GM18858 (cell line): ENCODE data around the gene TRMT44.
"Not testable (repeated sequence)": the region's sequence is repeated elsewhere in the genome, so short reads cannot be mapped to it uniquely, and the experiment has no call there.

Experiments used
- ATAC-seq: cut with Tn5 transposase; IDR thresholded peaks from one replicate; pipeline ENCODE4 v1.9.1; 2021; ENCODE audit not compliant: unreplicated experiment

Gene TRMT44

DNA sequence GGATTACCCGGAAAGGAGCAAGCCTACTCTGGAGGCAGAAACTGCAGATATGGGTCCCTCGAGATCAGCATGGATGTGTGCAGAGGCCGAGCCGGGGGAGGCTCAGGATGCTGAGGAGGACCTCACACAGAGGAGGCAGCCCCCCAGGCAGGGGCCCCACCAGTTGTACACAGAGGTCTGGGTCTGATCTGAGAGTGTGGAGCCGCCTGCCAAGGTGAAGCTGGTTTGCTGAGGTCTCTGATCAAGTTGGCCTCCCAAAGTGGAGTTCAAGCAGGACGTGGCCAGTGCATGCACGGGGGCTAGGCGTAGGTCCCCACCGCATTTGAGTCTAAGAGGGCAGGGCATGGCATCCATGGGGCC lies 35.1 kb upstream of the TRMT44 start:
- ATAC-seq: no peak

DNA sequence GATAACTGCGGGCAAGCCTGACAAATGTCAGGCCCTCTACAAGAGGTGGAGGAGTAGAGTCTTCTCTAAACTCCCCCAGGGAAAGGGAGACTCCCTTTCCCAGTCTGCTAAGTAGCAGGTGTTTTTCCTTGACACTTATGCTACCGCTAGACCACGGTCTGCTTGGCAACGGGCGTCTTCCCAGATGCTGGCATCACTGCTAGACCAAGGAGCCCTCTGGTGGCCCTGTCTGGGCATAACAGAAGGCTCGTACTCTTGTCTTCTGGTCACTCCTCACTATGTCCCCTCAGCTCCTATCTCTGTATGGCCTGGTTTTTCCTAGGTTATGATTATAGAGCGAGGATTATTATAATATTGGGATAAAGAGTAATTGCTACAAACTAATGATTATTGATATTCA lies 33.7 kb upstream of the TRMT44 start:
- not testable (repeated sequence) for ATAC-seq

DNA sequence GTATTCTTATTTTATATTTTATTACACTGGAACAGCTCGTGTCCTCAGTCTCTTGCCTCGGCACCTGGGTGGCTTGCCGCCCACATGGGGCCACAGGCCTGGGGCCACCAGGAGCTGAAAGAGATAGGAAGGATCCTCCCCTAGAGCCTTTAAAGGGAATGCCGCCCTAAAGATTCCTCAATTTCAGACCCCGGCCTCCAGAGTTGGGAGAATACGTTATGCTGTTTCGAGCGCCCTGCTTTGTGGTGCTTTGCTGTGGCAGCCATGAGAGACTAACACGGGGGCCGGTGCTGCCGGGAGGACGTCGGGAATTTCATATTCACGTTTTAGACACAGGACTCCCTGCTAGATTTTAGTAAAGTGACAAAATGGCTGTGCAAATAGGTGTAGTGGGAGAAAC lies 33.3 kb upstream of the TRMT44 start:
- ATAC-seq: no peak

DNA sequence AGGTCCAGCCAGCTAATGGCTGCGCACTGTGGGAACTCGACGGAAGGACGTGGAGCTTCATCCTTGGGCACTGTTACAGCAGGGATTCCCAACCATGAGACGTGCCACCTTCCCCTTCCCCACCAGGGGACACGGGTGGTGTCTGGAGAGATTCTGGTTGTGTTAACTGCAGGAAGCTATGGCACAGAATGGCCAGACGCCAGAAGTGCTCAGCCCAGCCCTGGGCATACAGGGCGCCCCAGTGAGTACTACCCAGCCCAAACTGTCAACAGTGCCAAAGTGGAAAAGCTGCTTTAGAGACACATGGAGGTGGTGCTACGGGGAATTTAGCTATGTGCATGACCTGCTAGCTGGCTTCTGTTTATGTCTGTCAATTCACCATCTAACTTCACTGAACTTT lies 32.8 kb upstream of the TRMT44 start:
- ATAC-seq: no peak

DNA sequence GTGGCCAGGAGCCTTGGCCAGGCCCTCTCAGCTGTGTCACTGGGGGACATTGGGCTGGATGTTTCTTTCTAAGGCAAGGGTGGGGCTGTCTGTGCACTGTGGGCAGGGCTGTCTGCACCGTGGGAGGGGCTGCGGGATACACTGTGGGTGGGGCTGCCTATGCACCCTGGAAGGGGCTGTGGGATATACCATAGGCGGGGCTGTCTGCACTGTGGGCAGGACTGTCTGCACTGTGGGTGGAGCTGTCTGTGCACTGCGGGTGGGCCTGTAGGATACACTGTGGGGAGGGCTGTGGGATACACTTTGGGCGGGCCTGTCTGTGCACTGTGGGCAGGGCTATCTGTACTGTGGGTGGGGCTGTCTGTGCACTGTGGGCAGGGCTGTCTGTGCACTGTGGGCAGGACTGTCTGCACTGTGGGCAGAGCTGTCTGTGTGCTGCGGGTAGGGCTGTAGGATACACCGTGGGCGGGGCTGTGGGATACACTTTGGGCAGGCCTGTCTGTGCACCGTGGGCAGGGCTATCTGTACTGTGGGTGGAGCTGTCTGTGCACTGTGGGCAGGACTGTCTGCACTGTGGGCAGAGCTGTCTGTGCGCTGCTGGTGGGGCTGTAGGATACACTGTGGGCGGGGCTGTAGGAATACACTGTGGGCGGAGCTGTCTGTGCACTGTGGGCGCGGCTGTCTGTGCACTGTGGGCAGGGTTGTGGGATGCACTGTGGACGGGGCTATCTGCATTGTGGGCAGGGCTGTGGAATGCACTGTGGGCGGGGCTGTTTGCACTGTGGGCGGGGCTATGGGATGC lies 31.1 kb upstream of the TRMT44 start:
- ATAC-seq: no peak

DNA sequence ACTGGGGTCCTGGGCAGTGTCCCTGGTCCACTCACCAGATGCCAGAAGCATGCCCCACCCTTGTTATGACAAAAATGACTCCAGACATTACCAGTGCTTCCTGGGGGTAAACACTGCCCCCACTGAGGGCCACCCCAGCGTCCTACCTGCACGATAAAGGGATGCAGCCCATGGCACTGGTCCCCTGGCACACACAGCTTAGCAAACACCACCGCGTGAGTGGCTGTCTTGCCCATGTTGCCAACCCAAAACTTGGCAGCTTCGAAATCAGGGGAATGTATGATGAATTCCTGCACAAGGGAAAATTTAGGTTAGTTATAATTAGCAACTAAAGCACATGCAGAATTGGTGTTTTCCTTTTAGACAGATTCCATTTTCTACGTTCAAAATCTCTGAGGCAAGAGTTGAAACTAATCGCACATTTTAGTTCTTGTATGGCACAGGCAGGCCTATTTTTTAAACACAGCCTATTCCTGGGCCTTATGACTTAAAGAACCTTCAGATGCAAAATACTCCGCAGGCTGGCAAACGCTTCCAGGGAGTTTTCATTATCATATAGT lies 30.4 kb upstream of the TRMT44 start:
- no peak for ATAC-seq

DNA sequence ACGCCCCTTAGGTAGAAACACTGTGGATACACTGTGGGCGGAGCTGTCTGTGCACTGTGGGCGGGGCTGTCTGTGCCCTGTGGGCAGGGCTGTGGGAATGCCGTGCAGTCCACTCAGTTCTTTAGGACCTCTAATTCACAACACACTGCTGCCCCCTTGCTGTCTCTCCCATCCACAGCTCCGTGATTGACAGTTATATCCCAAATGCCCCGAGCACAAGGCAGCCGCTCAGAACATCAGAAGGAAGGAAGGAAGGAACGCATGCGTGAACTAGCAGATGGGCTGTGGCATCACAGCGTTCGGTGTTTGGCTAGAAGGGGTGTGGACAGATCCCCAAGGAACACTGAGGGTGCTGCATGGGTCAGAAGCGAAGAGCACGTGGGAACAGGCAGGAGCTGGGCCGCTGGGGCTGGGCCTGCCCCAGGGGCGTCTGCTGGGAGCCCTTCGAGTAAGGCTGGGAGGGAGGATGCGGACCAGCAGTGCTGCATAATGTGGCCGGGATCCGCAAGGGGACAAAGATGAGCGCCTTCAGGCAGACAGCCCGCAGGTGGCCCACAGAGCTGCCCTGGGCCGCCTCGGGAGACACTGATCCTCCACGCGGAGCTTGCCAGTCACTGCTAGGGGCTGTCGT lies 29.8 kb upstream of the TRMT44 start:
- no peak for ATAC-seq

DNA sequence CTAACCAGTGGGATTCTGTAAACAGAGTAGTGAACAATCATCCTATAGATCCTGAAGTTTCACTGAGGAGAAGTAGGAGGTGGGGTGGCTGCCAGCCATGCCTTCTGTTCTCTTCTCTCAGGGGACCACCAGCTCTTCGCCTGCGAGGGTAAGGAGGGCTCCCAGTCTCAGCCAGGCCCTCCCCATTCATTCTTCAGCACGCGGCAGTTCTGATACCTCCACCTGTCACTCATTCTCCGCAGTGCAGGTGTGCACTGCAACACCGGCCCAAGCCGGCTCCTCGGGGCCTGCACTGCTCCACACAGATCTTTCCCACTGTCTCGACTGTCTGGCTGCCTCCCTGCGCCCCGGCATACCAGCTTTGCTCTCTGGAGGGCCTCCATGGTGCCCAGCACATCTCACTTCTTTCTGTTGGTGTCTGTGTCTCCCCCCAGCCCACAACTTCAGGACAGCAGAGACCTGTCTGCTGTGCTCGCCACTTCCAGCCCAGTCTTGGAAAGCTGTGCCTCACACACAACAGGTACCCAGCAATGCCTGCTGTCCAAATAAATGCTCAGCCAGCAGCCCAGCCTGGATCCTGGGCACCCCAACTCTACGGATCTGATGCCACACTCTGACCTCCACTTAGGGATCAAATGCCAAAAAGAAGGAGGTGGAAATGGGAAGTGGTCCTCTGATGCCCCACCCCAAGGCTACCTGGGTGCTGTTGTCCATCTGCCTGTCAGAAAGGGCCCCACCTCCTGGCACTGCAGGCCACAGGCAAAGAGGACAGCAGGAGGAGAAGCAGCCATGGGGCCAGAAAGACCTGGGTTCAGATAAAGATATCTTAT lies 29.0 kb upstream of the TRMT44 start:
- ATAC-seq: no peak

DNA sequence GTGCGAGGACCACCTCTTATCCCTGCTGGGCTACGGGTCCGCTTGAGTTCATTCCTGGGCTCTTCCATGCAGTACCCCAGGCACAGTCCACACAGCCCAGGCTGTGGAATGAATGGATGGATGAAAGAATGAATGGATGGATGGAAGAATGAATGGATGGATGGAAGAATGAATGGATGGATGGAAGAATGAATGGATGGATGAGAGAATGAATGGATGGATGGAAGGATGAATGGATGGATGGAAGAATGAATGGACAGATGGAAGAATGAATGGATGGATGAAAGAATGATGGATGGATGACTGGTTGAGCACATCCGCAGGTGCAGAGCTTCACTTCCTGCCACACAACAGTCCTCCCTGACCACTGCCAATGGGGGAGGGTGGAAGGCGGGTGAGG lies 28.3 kb upstream of the TRMT44 start:
- ATAC-seq: no peak

DNA sequence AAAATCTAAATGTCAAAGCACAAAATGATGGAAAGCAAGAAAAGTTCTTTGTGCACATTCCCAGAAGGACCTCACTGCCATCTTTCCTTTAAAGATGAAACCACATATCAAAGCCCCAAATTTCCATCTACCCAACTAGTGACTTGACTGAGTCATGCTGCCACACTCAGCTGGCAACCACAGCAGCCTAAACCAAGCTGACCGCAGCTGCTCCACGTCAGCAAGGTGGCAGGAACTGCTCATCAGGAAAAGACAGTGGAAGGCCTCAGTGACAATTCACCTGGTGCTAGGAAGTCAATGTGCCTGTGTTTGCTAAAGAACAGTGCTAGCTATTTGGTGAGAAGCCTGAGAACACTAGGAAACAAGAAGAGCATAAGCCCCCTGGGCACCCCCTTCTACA lies 26.2 kb upstream of the TRMT44 start:
- ATAC-seq: no peak

DNA sequence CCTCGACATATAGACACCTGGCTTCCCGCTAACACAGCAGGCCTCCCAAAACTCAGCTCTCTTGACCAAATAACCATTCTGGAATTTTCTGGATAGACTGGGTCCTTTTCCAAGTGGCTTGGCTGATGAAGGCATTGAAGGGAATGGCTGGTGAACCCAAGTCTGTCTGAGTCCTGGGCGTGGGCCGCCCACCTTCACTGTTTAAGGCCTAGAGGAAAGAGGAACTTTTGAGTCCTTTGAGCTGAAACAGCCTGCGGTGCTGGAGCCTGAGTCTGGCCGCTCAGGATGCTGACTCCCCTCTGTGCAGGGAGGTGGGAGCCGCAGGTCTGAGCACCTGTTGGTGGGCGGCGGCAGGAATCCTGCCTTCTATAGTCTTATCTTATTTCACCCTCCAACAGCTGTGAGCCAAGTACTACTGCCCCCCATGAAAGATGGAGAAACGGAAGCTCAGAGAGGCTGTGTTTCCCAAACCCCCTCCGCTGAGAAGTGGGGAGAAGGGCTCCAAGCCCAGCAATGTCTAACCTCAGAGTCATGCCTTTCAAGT lies 23.4 kb upstream of the TRMT44 start:
- ATAC-seq: no peak

DNA sequence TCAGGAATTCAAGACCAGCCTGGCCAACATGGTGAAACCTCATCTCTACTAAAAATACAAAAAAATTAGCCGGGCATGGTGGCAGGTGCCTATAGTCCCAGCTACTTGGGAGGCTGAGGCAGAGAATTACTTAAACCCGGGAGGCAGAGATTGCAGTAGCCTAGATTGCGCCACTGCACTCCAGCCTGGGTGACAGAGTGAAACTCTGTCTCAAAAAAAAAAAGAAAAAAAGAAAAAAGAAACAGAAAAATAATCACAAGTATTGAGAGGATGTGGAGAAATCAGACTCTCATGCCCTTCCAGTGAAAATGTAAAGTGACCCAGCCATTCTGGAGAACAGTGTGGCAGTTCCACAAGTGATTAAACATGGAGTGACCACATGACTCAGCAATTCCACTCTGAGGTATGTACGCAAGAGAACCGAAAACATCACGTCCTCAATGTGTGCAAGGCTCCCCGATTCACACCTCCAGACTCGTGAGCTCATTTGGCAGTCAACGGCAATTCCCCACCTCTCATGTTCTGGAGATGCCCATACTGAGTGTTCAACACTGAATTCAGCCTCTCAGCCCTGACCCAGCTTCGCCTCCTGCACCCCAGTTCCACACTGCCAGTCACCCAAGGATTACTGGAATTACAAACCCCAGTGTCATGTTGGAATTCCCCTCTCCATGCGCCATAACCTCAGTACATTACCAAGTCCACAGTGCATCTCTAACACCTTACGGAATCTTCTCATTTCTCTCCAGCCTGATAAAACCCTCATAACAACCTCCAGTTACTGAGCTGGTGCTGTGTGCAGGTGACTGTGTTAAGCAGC lies 21.1 kb upstream of the TRMT44 start:
- peak; percentile 77 for ATAC-seq

DNA sequence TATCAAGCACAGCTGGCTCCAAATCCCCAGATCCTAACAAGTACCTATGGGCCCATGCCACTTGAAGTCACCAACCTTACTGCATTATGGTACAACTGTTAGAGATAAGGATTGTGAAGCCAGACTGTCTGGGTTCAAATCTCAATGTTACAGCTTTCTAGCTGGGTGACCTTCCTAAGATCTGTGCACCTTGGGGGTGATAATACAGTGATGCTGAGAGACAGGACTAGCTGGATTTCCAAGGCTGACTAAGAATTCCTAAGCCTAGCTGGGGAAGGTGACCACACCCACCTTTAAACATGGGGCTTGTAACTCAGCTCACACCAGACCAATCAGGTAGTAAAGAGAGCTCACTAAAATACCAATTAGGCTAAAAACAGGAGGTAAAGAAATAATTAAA lies 20.4 kb upstream of the TRMT44 start:
- ATAC-seq: not testable (repeated sequence)

DNA sequence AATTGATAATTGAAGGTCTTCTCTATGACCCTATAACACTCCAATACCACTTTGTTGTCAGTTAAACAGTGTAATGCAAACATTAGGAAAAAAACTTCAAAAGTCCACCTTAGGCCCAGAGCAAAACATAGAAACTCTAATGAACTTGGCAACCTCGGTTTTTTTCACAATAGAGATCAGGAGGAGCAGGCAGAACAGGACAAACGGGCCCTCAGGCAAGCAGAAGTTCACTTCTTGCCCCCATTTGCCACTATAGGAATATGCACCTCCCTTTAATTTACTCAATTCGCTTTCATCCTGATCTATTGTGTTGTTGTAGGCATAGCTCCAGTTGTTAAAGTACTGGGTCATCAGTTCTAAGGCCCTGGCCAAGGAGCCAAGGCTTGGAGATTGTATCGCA lies 18.2 kb upstream of the TRMT44 start:
- no peak for ATAC-seq

DNA sequence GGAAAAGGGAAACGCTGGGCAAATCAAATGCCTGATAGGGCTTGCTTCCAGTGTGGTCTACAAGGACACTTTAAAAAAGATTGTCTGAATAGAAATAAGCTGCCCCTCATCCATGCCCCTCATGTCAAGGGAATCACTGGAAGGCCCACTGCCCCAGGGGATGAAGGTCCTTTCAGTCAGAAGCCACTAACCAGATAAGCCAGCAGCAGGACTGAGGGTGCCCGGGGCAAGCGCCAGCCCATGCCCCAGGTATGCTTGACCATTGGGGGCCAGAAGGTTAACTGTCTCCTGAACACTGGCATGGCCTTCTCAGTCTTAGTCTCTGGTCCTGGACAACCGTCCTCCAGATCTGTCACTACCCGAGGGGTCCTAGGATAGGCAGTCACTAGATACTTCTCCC lies 17.8 kb upstream of the TRMT44 start:
- no peak for ATAC-seq

DNA sequence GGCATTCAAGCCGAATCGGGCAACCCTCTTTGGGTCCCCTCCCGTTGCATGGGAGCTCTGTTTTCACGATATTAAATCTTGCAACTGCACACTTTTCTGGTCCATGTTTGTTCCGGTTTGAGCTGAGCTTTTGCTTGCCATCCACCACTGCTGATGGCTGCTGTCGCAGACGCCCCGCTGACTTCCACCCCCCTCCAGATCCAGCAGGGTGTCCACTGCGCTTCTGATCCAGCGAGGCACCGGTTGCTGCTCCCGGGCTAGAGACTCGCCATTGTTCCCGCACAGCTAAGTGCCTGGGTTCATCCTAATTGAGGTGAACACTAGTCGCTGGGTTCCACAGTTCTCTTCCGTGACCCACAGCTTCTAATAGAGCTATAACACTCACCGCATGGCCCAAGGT lies 13.3 kb upstream of the TRMT44 start:
- no peak for ATAC-seq

DNA sequence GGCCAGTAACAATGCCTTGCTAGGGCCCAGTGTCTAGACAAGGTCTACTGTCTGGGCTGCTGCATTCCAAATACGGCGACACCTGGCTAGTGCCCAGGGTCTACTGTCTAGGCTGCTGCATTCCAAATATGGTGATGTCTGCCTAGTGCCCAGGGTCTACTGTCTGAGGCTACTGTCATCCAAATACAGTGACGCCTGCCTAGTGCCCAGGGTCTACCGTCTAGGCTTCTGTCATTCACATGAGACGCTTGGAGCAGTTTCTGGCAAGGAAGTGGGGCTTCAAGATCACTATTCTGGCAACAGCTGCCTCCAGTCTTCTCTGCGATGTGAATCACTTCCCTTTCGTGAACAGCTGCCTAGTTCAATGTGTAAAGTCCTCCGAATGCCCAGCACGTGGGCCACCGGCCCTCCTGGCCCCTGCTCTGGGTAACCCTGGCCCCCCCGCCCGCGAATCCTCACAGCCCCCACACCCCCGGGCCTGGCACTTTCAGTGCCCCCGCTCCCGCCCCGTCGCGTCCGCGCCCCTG lies 12.8 kb upstream of the TRMT44 start:
- peak; percentile 40 for ATAC-seq

DNA sequence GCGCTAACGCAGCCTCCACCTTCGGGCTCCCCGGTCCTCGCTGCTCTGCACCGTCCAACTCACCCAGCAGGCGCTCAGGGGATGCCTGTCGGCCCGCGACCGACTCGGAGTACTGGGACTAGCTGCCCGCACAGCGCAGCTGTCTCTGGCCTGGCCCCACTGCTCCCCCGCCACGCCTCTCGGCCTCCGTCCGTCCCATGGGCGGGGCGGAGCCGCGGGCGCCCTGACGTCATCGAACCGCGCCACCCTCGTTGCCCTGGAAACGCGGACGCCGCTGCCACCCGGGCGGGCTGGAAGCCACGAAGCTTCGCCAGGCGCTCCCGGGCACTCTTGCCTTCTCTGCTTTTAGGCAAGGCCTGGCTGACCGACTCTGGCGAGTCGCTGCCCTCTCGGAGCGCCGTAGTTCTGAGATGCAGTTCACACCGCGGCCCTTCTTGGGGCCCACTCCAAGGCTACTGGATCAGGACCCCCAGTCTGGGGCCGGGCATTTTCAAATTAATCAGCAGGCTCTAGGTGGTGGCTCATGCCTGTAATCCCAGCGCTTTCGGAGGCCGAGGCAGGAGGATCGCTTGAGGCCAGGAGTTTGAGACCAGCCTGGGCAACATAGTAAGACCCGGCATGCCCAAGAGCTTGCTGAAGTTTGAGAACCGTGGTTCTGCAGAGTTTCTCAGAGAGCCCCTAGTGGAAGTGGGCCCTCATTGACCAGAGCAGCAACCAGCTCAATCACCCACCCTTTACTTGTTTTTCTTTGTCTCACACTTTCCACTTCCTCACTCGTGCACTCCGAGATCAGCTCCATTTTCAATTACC lies 12.1 kb upstream of the TRMT44 start:
- peak; percentile 83 for ATAC-seq

DNA sequence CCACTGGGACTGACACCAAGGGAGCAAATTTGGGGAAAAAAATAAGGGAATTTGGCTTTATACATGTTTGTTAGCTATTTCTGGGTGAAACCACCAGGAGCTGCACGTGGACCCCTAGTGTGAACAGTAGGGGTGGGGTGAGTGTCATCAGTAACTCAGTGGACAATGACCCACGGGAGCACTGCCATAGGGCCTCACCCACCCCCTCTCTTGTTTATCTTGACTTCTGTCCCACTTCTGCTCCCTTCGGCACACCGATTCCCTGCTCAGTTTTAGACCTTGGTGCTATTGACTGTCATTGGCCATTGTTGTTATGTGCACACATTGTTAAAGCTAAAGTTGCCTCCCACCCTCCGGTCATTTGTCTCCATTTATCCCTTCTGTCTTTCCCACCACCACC lies 9.0 kb upstream of the TRMT44 start:
- no peak for ATAC-seq
